Endothelial cell of umbilical vein (primary cell): Measurements from ENCODE around the gene CRIM1. TPM values are rescaled to one million over a fixed set of nuclear protein-coding genes. Genes with fewer than 3 reads are reported as not detected.

Experiments
- BruUV-seq: library from RNA; stranded (reverse); fragments of 400-500 nt; replicated peaks from 2 replicates; lab custom pipeline; 2021; lab: Mats Ljungman, UMichigan
- CTCF ChIA-PET: fragments of 300-600, 350-600 bp; sonication (Branson Sonifier 250); formaldehyde crosslinking; loops from one replicate; lab custom pipeline; 2021; ENCODE audit warnings: antibody characterized with exemption, inconsistent platforms; lab: Charles Lee
- POLR2A ChIA-PET: fragments of 300-600, 350-600 bp; sonication (Branson Sonifier 250); formaldehyde crosslinking; loops from one replicate; lab custom pipeline; 2021; ENCODE audit warnings: antibody characterized with exemption, inconsistent platforms; lab: Charles Lee
- DNase-seq: peaks from one replicate; pipeline ENCODE4 v3.0.0-alpha.2; 2011; ENCODE audit warnings: low read depth, low spot score
- FAIRE-seq: peaks from 2 replicates; lab custom pipeline; 2011; peaks lifted over from hg19 to GRCh38; lab: Jason Lieb, UNC
- H2AFZ ChIP-seq: 2 replicates; pipeline ENCODE4 v1.6.0; 2012; ENCODE audit warnings: low read depth, low read length, control low read depth, inconsistent platforms
- H3K27ac ChIP-seq: 2 replicates; pipeline ENCODE4 v1.5.1; 2011; ENCODE audit warnings: low read depth, mild to moderate bottlenecking, control low read depth, low read length, moderate library complexity; ENCODE audit not compliant: insufficient read depth
- H3K27me3 ChIP-seq, 2 experiments: 2 replicates each; pipeline versions ENCODE4 v1.6.0 to v1.6.1; 2011; ENCODE audit warnings: low read length in 2 of 2, mixed read lengths in 1 of 2; ENCODE audit not compliant: control insufficient read depth in 2 of 2, insufficient read depth in 2 of 2
- H3K36me3 ChIP-seq, 2 experiments: 2 replicates in 1 of 2; 3 replicates in 1 of 2; pipeline ENCODE4 v1.5.1; 2011; ENCODE audit warnings: low read length in 2 of 2, mild to moderate bottlenecking in 1 of 2, moderate library complexity in 1 of 2; ENCODE audit not compliant: control insufficient read depth in 2 of 2, insufficient read depth in 2 of 2; ENCODE audit errors: extremely low read depth in 1 of 2
- H3K4me1 ChIP-seq: 3 replicates; pipeline ENCODE4 v1.5.1; 2011; ENCODE audit warnings: mild to moderate bottlenecking, low read length; ENCODE audit not compliant: control insufficient read depth, insufficient read depth; ENCODE audit errors: extremely low read depth
- H3K4me2 ChIP-seq: 2 replicates; pipeline ENCODE4 v1.6.1; 2011; ENCODE audit warnings: low read length, control low read depth, mixed read lengths; ENCODE audit not compliant: insufficient read depth
- H3K4me3 ChIP-seq, 3 experiments: fragments of 200-600 bp in 1 of 3; sonication (generic), shearing (Covaris generic) in 1 of 3; replicated peaks in 1 of 3; 2 replicates each; pipeline ENCODE4 v1.5.1; 2011 to 2016; ENCODE audit warnings: control low read depth in 3 of 3, low read length in 3 of 3, mild to moderate bottlenecking in 2 of 3, inconsistent platforms in 1 of 3, low read depth in 1 of 3, moderate library complexity in 1 of 3; ENCODE audit not compliant: insufficient read depth in 1 of 3
- H3K79me2 ChIP-seq: 2 replicates; pipeline ENCODE4 v1.6.0; 2012; ENCODE audit warnings: low read length, inconsistent platforms; ENCODE audit not compliant: control insufficient read depth, insufficient read depth
- H3K9ac ChIP-seq: replicated peaks from 2 replicates; pipeline ENCODE3; 2011; ENCODE audit warnings: low read length, control low read depth; ENCODE audit not compliant: insufficient read depth; ENCODE audit errors: extremely low read depth
- H3K9me1 ChIP-seq: replicated peaks from 3 replicates; pipeline ENCODE4 v1.6.0; 2011; ENCODE audit warnings: mild to moderate bottlenecking, low read length; ENCODE audit not compliant: control insufficient read depth, insufficient read depth; ENCODE audit errors: extremely low read depth
- H3K9me3 ChIP-seq: replicated peaks from 2 replicates; pipeline ENCODE4 v1.5.1; 2012; ENCODE audit warnings: low read length, inconsistent platforms; ENCODE audit not compliant: control insufficient read depth, insufficient read depth
- H4K20me1 ChIP-seq: replicated peaks from 2 replicates; pipeline ENCODE3; 2011; ENCODE audit warnings: mild to moderate bottlenecking, low read length; ENCODE audit not compliant: control insufficient read depth, insufficient read depth; ENCODE audit errors: extremely low read depth
- CTCF ChIP-seq, 2 donors: IDR thresholded peaks; 1 replicate in 1 of 2; 2 replicates in 1 of 2; pipeline ENCODE4 v1.5.1; 2011; ENCODE audit warnings: low read length in 2 of 2, mild to moderate bottlenecking in 2 of 2, moderate library complexity in 2 of 2, control low read depth in 1 of 2, inconsistent platforms in 1 of 2, low read depth in 1 of 2; ENCODE audit not compliant: insufficient read depth in 1 of 2; ENCODE audit errors: extremely low read depth in 1 of 2
- EZH2 ChIP-seq: IDR thresholded peaks from 2 replicates; pipeline ENCODE4 v1.6.1; 2012; ENCODE audit warnings: borderline replicate concordance, low read depth, mild to moderate bottlenecking, moderate library complexity, low read length, inconsistent platforms; ENCODE audit not compliant: severe bottlenecking
- FOS ChIP-seq: IDR thresholded peaks from 2 replicates; pipeline ENCODE4 v1.6.1; 2011; ENCODE audit warnings: mild to moderate bottlenecking, low read length, moderate library complexity, borderline replicate concordance; ENCODE audit not compliant: insufficient read depth
- GATA2 ChIP-seq: IDR thresholded peaks from 2 replicates; pipeline ENCODE4 v1.7.0; 2011; ENCODE audit warnings: low read depth, mild to moderate bottlenecking, moderate library complexity, mixed read lengths, low read length; ENCODE audit not compliant: insufficient read length, insufficient read depth
- MYC ChIP-seq: IDR thresholded peaks from one replicate; pipeline ENCODE4 v1.6.1; 2011; ENCODE audit warnings: mild to moderate bottlenecking, low read depth, low read length
- POLR2A ChIP-seq: IDR thresholded peaks from 2 replicates; pipeline ENCODE4 v1.6.1; 2012; ENCODE audit warnings: low read depth, mild to moderate bottlenecking, control low read depth, low read length
- POLR2AphosphoS5 ChIP-seq: IDR thresholded peaks from 2 replicates; pipeline ENCODE4 v1.6.1; 2012; ENCODE audit warnings: low read depth, mild to moderate bottlenecking, control low read depth, low read length, moderate library complexity; ENCODE audit not compliant: insufficient read depth
- dilution Hi-C: fragments of 300-500 bp; cut with MboI; formaldehyde crosslinking; loops from one replicate; pipeline ENCODE4 v1.15.0; 2019; ENCODE audit warnings: low sequenced_read_pairs; ENCODE audit not compliant: extremely low pct_ligation_motif_present
- intact Hi-C: fragments of 100-400 bp; cut with micrococcal nuclease; formaldehyde crosslinking; loops from one replicate; pipeline ENCODE4 v1.10.0; 2022
- polyA plus RNA-seq, 4 experiments: library from polyadenylated mRNA; depleted of rRNA in 3 of 4; stranded (reverse) in 3 of 4; unstranded in 1 of 4; fragments of >200 nt; gene quantifications; 2 replicates each; pipeline versions ENCODE4 v1.2.1 to v1.2.3, GENCODE V29; 2011 to 2012; ENCODE audit warnings: missing spikeins in 1 of 4
- total RNA-seq: library from RNA; stranded (reverse); gene quantifications from 2 replicates; pipeline ENCODE4 v1.2.3, GENCODE V29; 2021
- TF ChIP-seq, protein P1 (sequence below): IDR thresholded peaks from 2 replicates; pipeline ENCODE4 v1.6.1; 2011; ENCODE audit not compliant: insufficient read depth, insufficient read length

CRIM1 gene
- total and polyA plus RNA-seq, 2 donors (not counting 3 experiments of a cell fraction or from before 2014, with no cell fraction given), result 422 to 649 TPM

GRCh38 chr2:36376319-36376765 lies 20.8 kb downstream of the CRIM1 start:
- no peaks in the 10 kb centered on the region for H3K9me1 ChIP-seq
- POLR2A ChIA-PET, result interaction anchor here (0.5 to 1.7 kb wide), 4 partner anchors 12 to 187 kb away, joined by 3 to 13 read pairs (median 4); partner anchors contain the start of gene CRIM1
- peak overlapping the region; percentile 32 for H3K4me2 ChIP-seq
- peaks cover 100% of the 10 kb centered on the region for H3K79me2 ChIP-seq
- intact Hi-C loops (no loop called here), dilution Hi-C loops (no loop called here)
- CTCF ChIA-PET, result interaction anchor here (0.8 to 7.1 kb wide), 20 partner anchors 9 to 394 kb away, joined by 3 to 41 read pairs (median 4); no protein-coding TSS in a partner anchor
- H3K4me3 ChIP-seq, result no peak overlapping the region
- H3K36me3 ChIP-seq, result peaks cover 0 to 11% of the 10 kb centered on the region in 2 experiments
- peaks cover 98% of the 10 kb centered on the region for H3K4me1 ChIP-seq
- FAIRE-seq, result peak; percentile 55
- peaks cover 9% of the 10 kb centered on the region for H4K20me1 ChIP-seq
- H2AFZ ChIP-seq, result no peak overlapping the region
- H3K27me3 ChIP-seq, result no peaks in the 10 kb centered on the region
- no peak overlapping the region for H3K9ac ChIP-seq
- no TSS peak for BruUV-seq
- no peak for TF ChIP-seq POLR2A
- TF ChIP-seq, protein P1, sequence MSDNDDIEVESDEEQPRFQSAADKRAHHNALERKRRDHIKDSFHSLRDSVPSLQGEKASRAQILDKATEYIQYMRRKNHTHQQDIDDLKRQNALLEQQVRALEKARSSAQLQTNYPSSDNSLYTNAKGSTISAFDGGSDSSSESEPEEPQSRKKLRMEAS, result no peak
- TF ChIP-seq MYC, result no peak
- TF ChIP-seq POLR2AphosphoS5, result no peak
- TF ChIP-seq EZH2, result no peak
- no peak for TF ChIP-seq FOS
- TF ChIP-seq CTCF (IDR thresholded peaks at IDR 0.05; ENCODE audit: extremely low read depth in 1 of 2, insufficient read depth in 1 of 2, low read depth in 1 of 2, low read length in 2 of 2), result no peak
- TF ChIP-seq GATA2, result no peak
- no peaks in the 10 kb centered on the region for H3K9me3 ChIP-seq
- DNase-seq, result peak; percentile 65
- H3K27ac ChIP-seq, result peak overlapping the region; percentile 44
